ENCODE measurements around the gene GREB1. TPM values are rescaled to one million over a fixed set of nuclear protein-coding genes. Genes with fewer than 3 reads are reported as not detected.

GREB1 gene
- total and polyA plus RNA-seq, 2 of the 4 experiments (the other 2 are of a cell fraction) = 0.05 TPM; not detected in 1

GRCh38 chr2:11610624-11611242 is 76.9 kb downstream of the GREB1 start:
- no peaks in the 10 kb centered on the region for H3K79me1 ChIP-seq (ENCODE audit: low read depth in 1 of 2, low read length in 2 of 2)
- H3K27ac ChIP-seq (ENCODE audit: insufficient read depth, low read length) = no peak overlapping the region
- H3K27me3 ChIP-seq (ENCODE audit: control insufficient read depth, insufficient read depth, low read length) = peaks cover 18% of the 10 kb centered on the region
- CTCF ChIA-PET = no interaction called here
- H4K5ac ChIP-seq (ENCODE audit: low read depth, low read length) = no peak overlapping the region
- H3K4me1 ChIP-seq (ENCODE audit: control insufficient read depth, insufficient read depth, low read length) = peaks cover 3% of the 10 kb centered on the region; the same call in 1 of the 2 replicates
- H2BK120ac ChIP-seq (ENCODE audit: low read depth, low read length) = no peak overlapping the region
- no peak for TF ChIP-seq CTCF (conservative IDR thresholded peaks at IDR 0.05; ENCODE audit: low read depth, low read length)
- TF ChIP-seq SMC3 (IDR thresholded peaks at IDR 0.05; ENCODE audit: low read depth, low read length) = no peak
- TF ChIP-seq BHLHE40 (IDR thresholded peaks at IDR 0.05; ENCODE audit: low read depth, low read length) = no peak
- no peak for TF ChIP-seq FOS (IDR thresholded peaks at IDR 0.05; ENCODE audit: low read depth, low read length)
- TF ChIP-seq MAZ (IDR thresholded peaks at IDR 0.05; ENCODE audit: borderline replicate concordance, low read depth, low read length) = no peak
- no peak for TF ChIP-seq RFX5 (IDR thresholded peaks at IDR 0.05; ENCODE audit: low read depth, low read length)
- no peak for TF ChIP-seq USF2 (IDR thresholded peaks at IDR 0.05; ENCODE audit: low read depth, low read length)
- no peak for TF ChIP-seq RAD21 (IDR thresholded peaks at IDR 0.05; ENCODE audit: low read length)
- no peak for TF ChIP-seq CHD1 (IDR thresholded peaks at IDR 0.05; ENCODE audit: low read depth, low read length)
- TF ChIP-seq RCOR1 (IDR thresholded peaks at IDR 0.05; ENCODE audit: insufficient replicate concordance, low read length) = no peak
- TF ChIP-seq NFE2L2 (IDR thresholded peaks at IDR 0.05; ENCODE audit: low read depth, low read length) = no peak
- no peak for TF ChIP-seq ELK1 (IDR thresholded peaks at IDR 0.05; ENCODE audit: borderline replicate concordance, low read depth, low read length)
- TF ChIP-seq MAFK (IDR thresholded peaks at IDR 0.05; ENCODE audit: low read depth, low read length) = no peak
- no peak for TF ChIP-seq POLR2A (IDR thresholded peaks at IDR 0.05; ENCODE audit: low read depth, low read length)
- TF ChIP-seq MXI1 (IDR thresholded peaks at IDR 0.05; ENCODE audit: borderline replicate concordance, low read depth, low read length) = no peak
- no peak for TF ChIP-seq CEBPB (IDR thresholded peaks at IDR 0.05; ENCODE audit: low read depth, low read length)
- no peak overlapping the region for H2AK5ac ChIP-seq (ENCODE audit: low read depth, low read length)
- no peak overlapping the region for H2BK15ac ChIP-seq (ENCODE audit: low read depth, low read length)
- no peak overlapping the region for H3K4me3 ChIP-seq (ENCODE audit: insufficient read depth, low read depth, low read length)
- no peaks in the 10 kb centered on the region for H4K20me1 ChIP-seq (ENCODE audit: insufficient read depth, low read length)
- no peaks in the 10 kb centered on the region for H3K36me3 ChIP-seq (ENCODE audit: control insufficient read depth, insufficient read depth, low read length)
- no peak overlapping the region for H2BK5ac ChIP-seq (ENCODE audit: low read depth, low read length, poor library complexity, severe bottlenecking)
- no peak overlapping the region for H2BK20ac ChIP-seq (ENCODE audit: low read depth, low read length)
- no peak overlapping the region for H3K23ac ChIP-seq (ENCODE audit: low read depth, low read length)
- dilution Hi-C loops (cut with HindIII; ENCODE audit: low sequenced_read_pairs, unreplicated experiment) (no loop called here), intact Hi-C loops (cut with micrococcal nuclease) (no loop called here), in situ Hi-C loops (cut with MboI; ENCODE audit: low sequenced_read_pairs) (no loop called here)
- no peaks in the 10 kb centered on the region; the same call in 1 of the 2 replicates for H3K9me3 ChIP-seq (ENCODE audit: control insufficient read depth, insufficient read depth, low read length)
- no peak overlapping the region for H4K8ac ChIP-seq (ENCODE audit: low read depth in 2 of 2, low read length in 2 of 2)
- no peak overlapping the region for H2AFZ ChIP-seq (replicated peaks; ENCODE audit: low read length, poor library complexity)
- no peaks in the 10 kb centered on the region for H3K9me1 ChIP-seq (ENCODE audit: insufficient read depth, low read length)
- ATAC-seq (ENCODE audit: low read depth) = no peak
- H3K9ac ChIP-seq (ENCODE audit: low read depth, low read length) = no peak overlapping the region
- no peak overlapping the region for H3K14ac ChIP-seq (replicated peaks; ENCODE audit: low read depth, low read length)
- no TSS peak for BruUV-seq (replicated peaks)
- no peak overlapping the region for H4K91ac ChIP-seq (ENCODE audit: insufficient read depth, low read depth, low read length)
- no peak overlapping the region for H3K4ac ChIP-seq (ENCODE audit: low read depth, low read length)
- no peak overlapping the region for H3K18ac ChIP-seq (ENCODE audit: low read depth, low read length)
- DNase-seq = no peak
- no peak overlapping the region for H3K56ac ChIP-seq (ENCODE audit: extremely low read depth, insufficient read depth, low read length)
- WGBS, 2 experiments (ENCODE audit: extremely low coverage in 2 of 2, insufficient read length in 1 of 2) = 96% methylated on average over 21 of the region's 38 CpGs; no CpG with 5 or more reads in 1 of the 2 experiments
- no peak overlapping the region for H3K4me2 ChIP-seq (ENCODE audit: low read depth, low read length)
- no peak overlapping the region for H2AK9ac ChIP-seq (replicated peaks; ENCODE audit: low read depth, low read length, poor library complexity)
- POLR2A ChIA-PET (ENCODE audit: unreplicated experiment) = no interaction called here

Data from IMR-90 (cell line).